NCI-H524 treated with DMSO at 0.1 percent for 48 hours (cell line): ENCODE measurements around the gene CLHC1.
"Not testable (repeated sequence)": the region's sequence is repeated elsewhere in the genome, so short reads cannot be mapped to it uniquely, and the experiment has no call there.

ENCODE experiments used
- DNase-seq: peaks from one replicate; lab custom pipeline; 2025; lab: John Stamatoyannopoulos, UW

Gene CLHC1

GRCh38 chr2:55134316-55134706 lies 97.8 kb downstream of the CLHC1 start:
- no peak for DNase-seq

GRCh38 chr2:55133467-55134315 lies 98.4 kb downstream of the CLHC1 start:
- DNase-seq: no peak

GRCh38 chr2:55130849-55131248 lies 101.2 kb downstream of the CLHC1 start:
- DNase-seq: no peak

- not testable (repeated sequence) for DNase-seq
These were observed 105.5 kb downstream of the CLHC1 start for GRCh38 chr2:55126643-55127042.
